GM12872 (cell line): ENCODE results near the gene LEPROT.

Source experiments
- CTCF ChIP-seq: IDR thresholded peaks from 3 replicates; pipeline ENCODE4 v1.5.1; 2011; ENCODE audit warnings: low read depth, mild to moderate bottlenecking, low read length, moderate library complexity; ENCODE audit not compliant: insufficient read depth

LEPROT gene

GRCh38 chr1:65414538-65414937 lies 5.9 kb upstream of the LEPROT start:
- no peak for TF ChIP-seq CTCF

- no peak for TF ChIP-seq CTCF
Observed at GRCh38 chr1:65416767-65417166, 3.7 kb upstream of the LEPROT start.

- no peak for TF ChIP-seq CTCF
Observed at GRCh38 chr1:65417729-65418128, 2.7 kb upstream of the LEPROT start.

- TF ChIP-seq CTCF = no peak
Observed at GRCh38 chr1:65418522-65419185, 1.8 kb upstream of the LEPROT start.

GRCh38 chr1:65419681-65420589 lies 533 bp upstream of the LEPROT start:
- TF ChIP-seq CTCF = no peak

GRCh38 chr1:65421351-65422025 lies 1.0 kb downstream of the LEPROT start:
- no peak for TF ChIP-seq CTCF
